A673 (cell line): Measurements from ENCODE around the gene DGKA.

ENCODE experiments used
- EZH2 ChIP-seq: fragments of 200-600 bp; sonication (generic); IDR thresholded peaks from 2 replicates; pipeline ENCODE4 v1.6.1; 2017; ENCODE audit warnings: borderline replicate concordance, low read depth, mild to moderate bottlenecking, mixed read lengths, antibody characterized with exemption, low read length; ENCODE audit not compliant: poor library complexity, severe bottlenecking
- TF ChIP-seq, protein P1 (sequence below): fragments of 300-800, 200-600 bp; sonication (generic); conservative IDR thresholded peaks from 2 replicates; pipeline ENCODE4 v1.5.1; 2017; ENCODE audit warnings: low read depth, mild to moderate bottlenecking, antibody characterized with exemption, low read length, moderate library complexity, mixed read lengths

DNA sequence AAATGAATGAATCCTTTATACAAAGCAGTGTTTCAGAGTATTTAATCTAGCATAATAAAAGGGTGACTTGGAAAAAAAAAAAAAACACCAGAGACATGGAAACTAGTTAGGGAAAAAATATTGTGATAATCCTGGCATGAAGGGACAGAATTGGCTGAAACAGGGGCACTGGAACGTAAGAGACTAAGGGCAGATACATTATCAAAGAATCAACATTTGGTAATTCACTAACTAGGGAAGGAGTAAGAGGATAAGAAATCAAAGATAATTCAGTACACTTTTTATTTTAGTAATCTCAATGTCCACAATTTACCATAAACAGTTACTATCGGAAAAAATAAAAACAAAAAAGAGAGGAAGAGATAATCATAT is 21.5 kb upstream of the DGKA start:
- TF ChIP-seq, protein P1, sequence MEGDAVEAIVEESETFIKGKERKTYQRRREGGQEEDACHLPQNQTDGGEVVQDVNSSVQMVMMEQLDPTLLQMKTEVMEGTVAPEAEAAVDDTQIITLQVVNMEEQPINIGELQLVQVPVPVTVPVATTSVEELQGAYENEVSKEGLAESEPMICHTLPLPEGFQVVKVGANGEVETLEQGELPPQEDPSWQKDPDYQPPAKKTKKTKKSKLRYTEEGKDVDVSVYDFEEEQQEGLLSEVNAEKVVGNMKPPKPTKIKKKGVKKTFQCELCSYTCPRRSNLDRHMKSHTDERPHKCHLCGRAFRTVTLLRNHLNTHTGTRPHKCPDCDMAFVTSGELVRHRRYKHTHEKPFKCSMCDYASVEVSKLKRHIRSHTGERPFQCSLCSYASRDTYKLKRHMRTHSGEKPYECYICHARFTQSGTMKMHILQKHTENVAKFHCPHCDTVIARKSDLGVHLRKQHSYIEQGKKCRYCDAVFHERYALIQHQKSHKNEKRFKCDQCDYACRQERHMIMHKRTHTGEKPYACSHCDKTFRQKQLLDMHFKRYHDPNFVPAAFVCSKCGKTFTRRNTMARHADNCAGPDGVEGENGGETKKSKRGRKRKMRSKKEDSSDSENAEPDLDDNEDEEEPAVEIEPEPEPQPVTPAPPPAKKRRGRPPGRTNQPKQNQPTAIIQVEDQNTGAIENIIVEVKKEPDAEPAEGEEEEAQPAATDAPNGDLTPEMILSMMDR: no peak
- TF ChIP-seq EZH2: no peak
